Activated CD4-positive, alpha-beta T cell treated with anti-CD3 and anti-CD28 coated beads for 36 hours (primary cell): Measurements from ENCODE around the gene AP1M1. TPM values are rescaled to one million over a fixed set of nuclear protein-coding genes. Genes with fewer than 3 reads are reported as not detected.

Experiments used
- ATAC-seq: fragments of 200-7000 bp; cut with Tn5 transposase; one replicate; pipeline ENCODE4 v1.10.0; 2021; ENCODE audit warnings: mild to moderate bottlenecking, moderate library complexity
- CTCF ChIA-PET: fragments of 350-600 bp; sonication (Branson Sonifier 250); formaldehyde crosslinking; loops from one replicate; lab custom pipeline; 2021; ENCODE audit warnings: antibody characterized with exemption; lab: Charles Lee
- POLR2A ChIA-PET: fragments of 350-600 bp; sonication (Branson Sonifier 250); formaldehyde crosslinking; loops from one replicate; lab custom pipeline; 2021; ENCODE audit warnings: antibody characterized with exemption, inconsistent platforms; lab: Charles Lee
- DNase-seq: peaks from one replicate; pipeline ENCODE4 v3.0.0-alpha.2; 2020
- H3K27ac Mint-ChIP-seq: one replicate; pipeline ENCODE4 v1.8.0; 2021; ENCODE audit warnings: mixed read lengths
- H3K27me3 Mint-ChIP-seq: one replicate; pipeline ENCODE4 v1.8.0; 2021; ENCODE audit warnings: mixed read lengths
- H3K36me3 Mint-ChIP-seq: one replicate; pipeline ENCODE4 v1.8.0; 2021; ENCODE audit warnings: low read depth, mixed read lengths
- H3K4me1 Mint-ChIP-seq: one replicate; pipeline ENCODE4 v1.8.0; 2021; ENCODE audit warnings: mixed read lengths
- H3K4me3 Mint-ChIP-seq: one replicate; pipeline ENCODE4 v1.8.0; 2021; ENCODE audit warnings: mild to moderate bottlenecking, moderate library complexity, mixed read lengths
- H3K9me3 Mint-ChIP-seq: one replicate; pipeline ENCODE4 v1.8.0; 2021; ENCODE audit warnings: low read depth, mixed read lengths
- intact Hi-C, 2 experiments: fragments of 100-400 bp; cut with DNase I in 1 of 2; cut with micrococcal nuclease in 1 of 2; formaldehyde crosslinking; loops; one replicate each; pipeline versions ENCODE4 v1.14.2 to v1.15.1; 2022 to 2024; cut with DNase I, micrococcal nuclease
- total RNA-seq, 2 experiments: library from RNA; stranded (reverse); gene quantifications; one replicate each; pipeline ENCODE4 v1.2.3, GENCODE V29; 2021

AP1M1 gene
- total RNA-seq, 2 experiments from 2014 or later, result 61.8 to 92.0 TPM

- intact Hi-C loops, result no loop called here
- Mint-ChIP-seq H3K27ac (no peak overlapping the region), H3K4me3 (no peak overlapping the region), H3K36me3 (peaks cover 47% of the 10 kb centered on the region), H3K27me3 (no peaks in the 10 kb centered on the region), H3K9me3 (peaks cover 1% of the 10 kb centered on the region), H3K4me1 (peaks cover 17% of the 10 kb centered on the region)
- CTCF ChIA-PET, result interaction anchor here (0.7 kb wide), 1 partner anchor 1144 kb away, joined by 3 read pairs; no protein-coding TSS in a partner anchor
- no peak for ATAC-seq
- DNase-seq, result no peak
- POLR2A ChIA-PET, result no interaction called here
Measured at GRCh38 chr19:16233836-16234551, 36.3 kb downstream of the AP1M1 start.

GRCh38 chr19:16234552-16235445 is 37.1 kb downstream of the AP1M1 start:
- intact Hi-C loops, result no loop called here
- DNase-seq (no peak), ATAC-seq (no peak)
- H3K9me3 Mint-ChIP-seq, result peaks cover 1% of the 10 kb centered on the region
- H3K36me3 Mint-ChIP-seq, result peaks cover 42% of the 10 kb centered on the region
- POLR2A ChIA-PET, result interaction anchor here (0.6 kb wide), 1 partner anchor 38 kb away, joined by 11 read pairs; no protein-coding TSS in a partner anchor
- H3K27ac Mint-ChIP-seq, result no peak overlapping the region
- H3K27me3 Mint-ChIP-seq, result no peaks in the 10 kb centered on the region
- CTCF ChIA-PET, result interaction anchor here (0.7 kb wide), 2 partner anchors 509 to 1145 kb away, joined by 3 read pairs; no protein-coding TSS in a partner anchor
- peaks cover 17% of the 10 kb centered on the region for H3K4me1 Mint-ChIP-seq
- no peak overlapping the region for H3K4me3 Mint-ChIP-seq

- peaks cover 17% of the 10 kb centered on the region for H3K4me1 Mint-ChIP-seq
Measured at GRCh38 chr19:16235811-16236652, 38.3 kb downstream of the AP1M1 start.

GRCh38 chr19:16244091-16244490 is 46.4 kb downstream of the AP1M1 start:
- no peaks in the 10 kb centered on the region for H3K27me3 Mint-ChIP-seq
- H3K4me3 Mint-ChIP-seq, result no peak overlapping the region
- H3K9me3 Mint-ChIP-seq, result no peaks in the 10 kb centered on the region
- DNase-seq (no peak), ATAC-seq (no peak)
- CTCF ChIA-PET, result interaction anchor here (0.7 to 1.5 kb wide), 2 partner anchors 138 to 147 kb away, joined by 3 to 6 read pairs; no protein-coding TSS in a partner anchor
- no peaks in the 10 kb centered on the region for H3K36me3 Mint-ChIP-seq
- POLR2A ChIA-PET, result no interaction called here
- intact Hi-C loops, result no loop called here
- H3K4me1 Mint-ChIP-seq, result peaks cover 13% of the 10 kb centered on the region
- peak overlapping the region; percentile 1 for H3K27ac Mint-ChIP-seq

More at GRCh38 chr19:16235811-16236652, 38.3 kb downstream of the AP1M1 start:
- intact Hi-C loops, result no loop called here
- ATAC-seq (no peak), DNase-seq (no peak)
- Mint-ChIP-seq H3K4me3 (no peak overlapping the region), H3K27me3 (no peaks in the 10 kb centered on the region), H3K36me3 (peaks cover 36% of the 10 kb centered on the region), H3K27ac (no peak overlapping the region), H3K9me3 (peaks cover 1% of the 10 kb centered on the region)
- ChIA-PET POLR2A (interaction anchor here (0.6 kb wide), 1 partner anchor 37 kb away, joined by 11 read pairs; no protein-coding TSS in a partner anchor), CTCF (interaction anchor here (0.7 to 3.5 kb wide), 2 partner anchors 147 to 508 kb away, joined by 3 to 13 read pairs; no protein-coding TSS in a partner anchor)

GRCh38 chr19:16247353-16248182 is 49.9 kb downstream of the AP1M1 start:
- ChIA-PET POLR2A (interaction anchor here (0.9 kb wide), 1 partner anchor 135 kb away, joined by 4 read pairs; no protein-coding TSS in a partner anchor), CTCF (interaction anchor here (0.6 to 5.2 kb wide), 27 partner anchors 9 to 774 kb away, joined by 3 to 84 read pairs (median 3); no protein-coding TSS in a partner anchor)
- Mint-ChIP-seq H3K27me3 (no peaks in the 10 kb centered on the region), H3K4me1 (peaks cover 13% of the 10 kb centered on the region), H3K4me3 (no peak overlapping the region), H3K27ac (no peak overlapping the region), H3K9me3 (no peaks in the 10 kb centered on the region), H3K36me3 (no peaks in the 10 kb centered on the region)
- intact Hi-C loops, result loop anchor here (1.0 to 5.0 kb wide), 4 partner anchors 81 to 170 kb away; no protein-coding TSS in a partner anchor
- peak; percentile 91 for DNase-seq
- peak; percentile 96 for ATAC-seq

GRCh38 chr19:16248380-16249023 is 50.8 kb downstream of the AP1M1 start:
- Mint-ChIP-seq H3K27me3 (no peaks in the 10 kb centered on the region), H3K4me3 (no peak overlapping the region), H3K36me3 (no peaks in the 10 kb centered on the region), H3K4me1 (peaks cover 13% of the 10 kb centered on the region), H3K9me3 (no peaks in the 10 kb centered on the region), H3K27ac (no peak overlapping the region)
- DNase-seq (no peak), ATAC-seq (no peak)
- ChIA-PET POLR2A (no interaction called here), CTCF (interaction anchor here (0.6 to 5.2 kb wide), 17 partner anchors 8 to 408 kb away, joined by 3 to 84 read pairs (median 3); no protein-coding TSS in a partner anchor)
- intact Hi-C loops, result loop anchor here in 1 of 2 experiments (5.0 kb wide), 1 partner anchor 84 kb away; no protein-coding TSS in a partner anchor

GRCh38 chr19:16249826-16250404 is 52.2 kb downstream of the AP1M1 start:
- ChIA-PET CTCF (interaction anchor here (0.6 to 2.0 kb wide), 2 partner anchors 32 to 133 kb away, joined by 3 to 9 read pairs; no protein-coding TSS in a partner anchor), POLR2A (no interaction called here)
- intact Hi-C loops, result loop anchor here in 1 of 2 experiments (5.0 kb wide), 1 partner anchor 82 kb away; no protein-coding TSS in a partner anchor
- Mint-ChIP-seq H3K36me3 (no peaks in the 10 kb centered on the region), H3K4me3 (no peak overlapping the region), H3K27me3 (no peaks in the 10 kb centered on the region), H3K9me3 (no peaks in the 10 kb centered on the region), H3K27ac (no peak overlapping the region), H3K4me1 (peaks cover 6% of the 10 kb centered on the region)
- DNase-seq, result no peak
- ATAC-seq, result no peak

GRCh38 chr19:16252459-16253205 is 54.9 kb downstream of the AP1M1 start:
- Mint-ChIP-seq H3K36me3 (no peaks in the 10 kb centered on the region), H3K27me3 (no peaks in the 10 kb centered on the region), H3K27ac (no peak overlapping the region), H3K4me3 (no peak overlapping the region), H3K4me1 (peaks cover 1% of the 10 kb centered on the region), H3K9me3 (no peaks in the 10 kb centered on the region)
- no peak for DNase-seq
- intact Hi-C loops, result no loop called here
- ATAC-seq, result no peak
- POLR2A ChIA-PET, result no interaction called here
- CTCF ChIA-PET, result no interaction called here

GRCh38 chr19:16254851-16255408 is 57.2 kb downstream of the AP1M1 start:
- no peaks in the 10 kb centered on the region for H3K9me3 Mint-ChIP-seq
- H3K4me1 Mint-ChIP-seq, result peaks cover 7% of the 10 kb centered on the region
- no peaks in the 10 kb centered on the region for H3K27me3 Mint-ChIP-seq
- H3K36me3 Mint-ChIP-seq, result no peaks in the 10 kb centered on the region
- H3K4me3 Mint-ChIP-seq, result no peak overlapping the region
- ATAC-seq, result no peak
- intact Hi-C loops, result no loop called here
- ChIA-PET CTCF (no interaction called here), POLR2A (no interaction called here)
- no peak overlapping the region for H3K27ac Mint-ChIP-seq
- no peak for DNase-seq
